Upper lobe of left lung (tissue), 6 donors: Measurements from ENCODE around the gene SF3B1. TPM values are rescaled to one million over a fixed set of nuclear protein-coding genes. Genes with fewer than 3 reads are reported as not detected.

ENCODE experiments used
- ATAC-seq, 2 donors: fragments of 200-7000 bp; cut with Tn5 transposase; one replicate each; pipeline ENCODE4 v1.9.1; 2022; ENCODE audit warnings: mild to moderate bottlenecking in 2 of 2, moderate library complexity in 2 of 2; ENCODE audit not compliant: low FRiP score in 2 of 2
- DNase-seq, 2 donors: peaks; one replicate each; pipeline ENCODE4 v3.0.0-alpha.2; 2019 to 2020
- H3K27ac ChIP-seq, 4 donors: fragments of 200-600 bp; sonication (generic); one replicate each; pipeline ENCODE4 v1.5.1; 2016 to 2019
- H3K27me3 ChIP-seq, 4 donors: fragments of 200-600 bp; sonication (generic); one replicate each; pipeline ENCODE4 v1.5.1; 2017 to 2019
- H3K36me3 ChIP-seq, 4 donors: fragments of 200-600 bp; sonication (generic); one replicate each; pipeline ENCODE4 v1.5.1; 2016 to 2019
- H3K4me1 ChIP-seq, 4 donors: fragments of 200-600 bp; sonication (generic); one replicate each; pipeline ENCODE4 v1.5.1; 2018 to 2019
- H3K4me3 ChIP-seq, 4 donors: fragments of 200-600 bp; sonication (generic); one replicate each; pipeline ENCODE4 v1.5.1; 2017 to 2019; ENCODE audit warnings: mild to moderate bottlenecking in 2 of 4, moderate library complexity in 1 of 4
- H3K9me3 ChIP-seq, 4 donors: fragments of 200-600 bp; sonication (generic); one replicate each; pipeline ENCODE4 v1.5.1; 2018 to 2019
- EP300 ChIP-seq, 4 donors: sonication (generic); formaldehyde crosslinking; IDR thresholded peaks; one replicate each; pipeline ENCODE4 v1.5.1; 2017; ENCODE audit warnings: antibody characterized with exemption in 4 of 4, control low read depth in 2 of 4
- POLR2A ChIP-seq, 4 donors: fragments of 450-650 bp; IDR thresholded peaks; one replicate each; pipeline ENCODE4 v1.5.1; 2016 to 2017; ENCODE audit warnings: antibody characterized with exemption in 4 of 4, mild to moderate bottlenecking in 2 of 4
- POLR2AphosphoS5 ChIP-seq, 2 donors: sonication (generic); formaldehyde crosslinking; IDR thresholded peaks; one replicate each; pipeline ENCODE4 v1.5.1; 2017; ENCODE audit warnings: antibody characterized with exemption in 2 of 2
- WGBS, 2 donors: methylation state at CpG; one replicate each; pipeline ENCODE4 v1.1.5; 2017 to 2018; 5-methylcytosine and 5-hydroxymethylcytosine counted together
- total RNA-seq, 6 donors: library from RNA; depleted of rRNA in 4 of 6; stranded (reverse); fragments of >200 nt in 4 of 6; gene quantifications; one replicate each; pipeline versions ENCODE4 v1.1.0 to v1.2.1, GENCODE V29; 2016 to 2021
- TF ChIP-seq, protein P1 (sequence below), 6 experiments: fragments of 450-650 bp in 4 of 6; fragments of 200-600 bp in 2 of 6; sonication (generic) in 2 of 6; IDR thresholded peaks; one replicate each; pipeline ENCODE4 v1.5.1; 2016 to 2019; ENCODE audit warnings: antibody characterized with exemption in 6 of 6
- donor health status: DM: no; HTN: no; CAD: no; lungs with moderate emphysema.
- donor health status: DM: no; HTN: yes; CAD: no; lungs with severe emphysema.

The SF3B1 gene
- total RNA-seq, 6 donors from 2014 or later: 182 to 614 (median 203) TPM

DNA sequence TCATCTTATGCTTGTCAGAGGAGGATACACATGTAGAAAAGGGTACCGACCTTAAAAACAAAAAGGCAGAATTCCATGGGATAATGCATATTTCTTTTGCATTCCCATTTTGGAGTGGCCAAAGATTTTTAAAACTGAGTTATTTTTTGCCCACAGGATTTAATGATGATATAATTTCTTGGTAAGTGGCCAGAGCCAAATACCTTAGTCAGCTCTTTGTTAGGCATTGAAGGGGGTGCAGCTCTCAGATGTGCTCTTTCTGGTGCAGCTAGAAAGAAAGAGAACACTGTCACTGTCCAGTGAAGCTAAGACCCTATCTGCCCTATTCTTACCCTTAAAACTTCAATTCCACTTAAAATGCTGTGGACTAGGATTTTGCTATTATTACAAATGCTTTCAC lies 29.3 kb upstream of the SF3B1 start:
- Histone ChIP-seq H3K4me3 (no peak overlapping the region), H3K4me1 (peaks cover 0 to 10% (median 0%) of the 10 kb centered on the region in 4 donors), H3K9me3 (no peaks in the 10 kb centered on the region), H3K27ac (no peak overlapping the region), H3K36me3 (peaks cover 32 to 90% (median 49%) of the 10 kb centered on the region in 4 donors), H3K27me3 (no peaks in the 10 kb centered on the region)
- WGBS, 2 donors: 69 to 80% methylated on average over 1 of the region's 1 CpG
- TF ChIP-seq, protein P1, sequence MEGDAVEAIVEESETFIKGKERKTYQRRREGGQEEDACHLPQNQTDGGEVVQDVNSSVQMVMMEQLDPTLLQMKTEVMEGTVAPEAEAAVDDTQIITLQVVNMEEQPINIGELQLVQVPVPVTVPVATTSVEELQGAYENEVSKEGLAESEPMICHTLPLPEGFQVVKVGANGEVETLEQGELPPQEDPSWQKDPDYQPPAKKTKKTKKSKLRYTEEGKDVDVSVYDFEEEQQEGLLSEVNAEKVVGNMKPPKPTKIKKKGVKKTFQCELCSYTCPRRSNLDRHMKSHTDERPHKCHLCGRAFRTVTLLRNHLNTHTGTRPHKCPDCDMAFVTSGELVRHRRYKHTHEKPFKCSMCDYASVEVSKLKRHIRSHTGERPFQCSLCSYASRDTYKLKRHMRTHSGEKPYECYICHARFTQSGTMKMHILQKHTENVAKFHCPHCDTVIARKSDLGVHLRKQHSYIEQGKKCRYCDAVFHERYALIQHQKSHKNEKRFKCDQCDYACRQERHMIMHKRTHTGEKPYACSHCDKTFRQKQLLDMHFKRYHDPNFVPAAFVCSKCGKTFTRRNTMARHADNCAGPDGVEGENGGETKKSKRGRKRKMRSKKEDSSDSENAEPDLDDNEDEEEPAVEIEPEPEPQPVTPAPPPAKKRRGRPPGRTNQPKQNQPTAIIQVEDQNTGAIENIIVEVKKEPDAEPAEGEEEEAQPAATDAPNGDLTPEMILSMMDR (IDR thresholded peaks at IDR 0.05): no peak
- no peak for TF ChIP-seq POLR2AphosphoS5 (IDR thresholded peaks at IDR 0.05)
- no peak for TF ChIP-seq EP300 (IDR thresholded peaks at IDR 0.05)
- TF ChIP-seq POLR2A (IDR thresholded peaks at IDR 0.05): no peak
- DNase-seq (no peak), ATAC-seq (no peak)

- TF ChIP-seq EP300 (IDR thresholded peaks at IDR 0.05): no peak
- no peak for TF ChIP-seq POLR2A (IDR thresholded peaks at IDR 0.05)
- TF ChIP-seq POLR2AphosphoS5 (IDR thresholded peaks at IDR 0.05): no peak
- TF ChIP-seq, protein P1 (IDR thresholded peaks at IDR 0.05): no peak
- WGBS, 2 donors: 76 to 94% methylated on average over 2 of the region's 2 CpGs
- Histone ChIP-seq H3K4me1 (peaks cover 0 to 27% (median 5%) of the 10 kb centered on the region in 4 donors), H3K27ac (no peak overlapping the region), H3K4me3 (no peak overlapping the region), H3K27me3 (no peaks in the 10 kb centered on the region), H3K9me3 (no peaks in the 10 kb centered on the region), H3K36me3 (peaks cover 21 to 58% (median 30%) of the 10 kb centered on the region in 4 donors)
- DNase-seq: no peak
- peak in 1 of 2 donors; percentile 78 for ATAC-seq
Observed at GRCh38 chr2:197461057-197461456, 26.2 kb upstream of the SF3B1 start.

DNA sequence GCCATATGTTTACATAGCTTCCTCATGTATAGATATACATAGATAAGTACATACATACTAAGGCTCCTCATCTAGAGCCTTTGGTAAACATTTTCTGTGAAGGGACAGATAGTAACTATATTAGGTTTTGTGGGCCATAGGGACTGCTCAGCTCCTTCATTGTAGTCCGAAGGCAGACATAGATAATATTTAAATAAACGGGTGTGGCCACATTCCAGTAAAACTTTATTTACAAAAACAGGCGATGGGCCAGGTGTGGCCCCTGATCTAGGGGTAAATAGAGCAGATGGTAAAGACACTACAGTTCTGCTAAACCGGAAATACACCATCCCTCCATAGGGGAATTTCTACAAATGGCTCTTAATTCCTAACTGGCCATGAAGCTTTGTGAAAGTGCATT lies 25.8 kb upstream of the SF3B1 start:
- H3K27me3 ChIP-seq: no peaks in the 10 kb centered on the region
- ATAC-seq (no peak), DNase-seq (no peak)
- no peaks in the 10 kb centered on the region for H3K9me3 ChIP-seq
- TF ChIP-seq POLR2A (IDR thresholded peaks at IDR 0.05) (no peak), EP300 (IDR thresholded peaks at IDR 0.05) (no peak), POLR2AphosphoS5 (IDR thresholded peaks at IDR 0.05) (no peak)
- TF ChIP-seq, protein P1 (IDR thresholded peaks at IDR 0.05): no peak
- 70 to 76% methylated on average over 4 of the region's 4 CpGs for WGBS, 2 donors
- peaks cover 17 to 54% (median 27%) of the 10 kb centered on the region in 4 donors for H3K36me3 ChIP-seq
- peaks cover 0 to 27% (median 5%) of the 10 kb centered on the region in 4 donors for H3K4me1 ChIP-seq
- H3K27ac ChIP-seq: no peak overlapping the region
- no peak overlapping the region for H3K4me3 ChIP-seq

GRCh38 chr2:197455428-197455827 lies 20.6 kb upstream of the SF3B1 start:
- no peak for TF ChIP-seq POLR2A (IDR thresholded peaks at IDR 0.05)
- TF ChIP-seq EP300 (IDR thresholded peaks at IDR 0.05): no peak
- no peak for TF ChIP-seq POLR2AphosphoS5 (IDR thresholded peaks at IDR 0.05)
- TF ChIP-seq, protein P1 (IDR thresholded peaks at IDR 0.05): no peak
- DNase-seq (no peak), ATAC-seq (no peak)
- no peaks in the 10 kb centered on the region for H3K9me3 ChIP-seq
- H3K4me3 ChIP-seq: no peak overlapping the region
- H3K27ac ChIP-seq: no peak overlapping the region
- 86 to 100% methylated on average over 1 of the region's 1 CpG for WGBS, 2 donors
- no peaks in the 10 kb centered on the region for H3K27me3 ChIP-seq
- H3K4me1 ChIP-seq: peaks cover 13 to 42% (median 22%) of the 10 kb centered on the region in 4 donors
- H3K36me3 ChIP-seq: peaks cover 0 to 10% (median 7%) of the 10 kb centered on the region in 4 donors

DNA sequence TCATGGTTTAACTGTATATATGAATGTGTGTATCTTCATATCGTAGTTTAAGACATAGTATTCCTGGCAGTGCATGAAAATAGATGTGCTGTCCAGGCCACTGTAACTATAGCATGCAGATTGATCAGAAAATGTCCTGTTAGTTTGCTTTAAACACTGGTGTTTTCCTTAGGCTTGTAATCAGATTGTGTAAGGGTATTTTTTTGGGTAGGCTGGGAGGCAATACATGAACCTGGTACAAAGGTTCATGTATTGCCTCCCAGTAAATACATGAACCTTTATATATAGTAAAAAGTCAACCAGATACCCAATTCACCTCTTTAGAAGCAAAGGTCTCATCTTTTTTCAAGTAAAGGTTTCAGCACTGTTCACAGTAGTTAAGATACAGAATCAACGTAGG lies 20.1 kb upstream of the SF3B1 start:
- TF ChIP-seq POLR2AphosphoS5 (IDR thresholded peaks at IDR 0.05): no peak
- ATAC-seq: no peak
- peaks cover 0 to 5% (median 3%) of the 10 kb centered on the region in 4 donors for H3K36me3 ChIP-seq
- H3K4me3 ChIP-seq: peak overlapping the region in 3 of 4 donors; percentile 80 to 94 (median 93)
- no peak for DNase-seq
- H3K4me1 ChIP-seq: peaks cover 13 to 39% (median 22%) of the 10 kb centered on the region in 4 donors
- peak overlapping the region in 1 of 4 donors; percentile 100 for H3K27ac ChIP-seq
- 82 to 90% methylated on average over 2 of the region's 2 CpGs for WGBS, 2 donors
- no peaks in the 10 kb centered on the region for H3K9me3 ChIP-seq
- no peaks in the 10 kb centered on the region for H3K27me3 ChIP-seq
